GM12878 (cell line): ENCODE data around the gene MEX3C. TPM values are rescaled to one million over a fixed set of nuclear protein-coding genes. Genes with fewer than 3 reads are reported as not detected.

Source experiments
- ATAC-seq: fragments of 200-7000 bp; cut with Tn5 transposase; 3 replicates; pipeline ENCODE4 v1.9.1; 2020; ENCODE audit warnings: mild to moderate bottlenecking, moderate library complexity
- BruUV-seq: library from RNA; stranded (reverse); fragments of 400-500 nt; replicated peaks from 2 replicates; lab custom pipeline; 2021; lab: Mats Ljungman, UMichigan
- CTCF ChIA-PET: fragments of 300-600 bp; sonication (Branson Sonifier 250); formaldehyde crosslinking; extraction: SDS; loops from one replicate; lab custom pipeline; 2021; ENCODE audit warnings: inconsistent platforms; lab: Yijun Ruan, JAX
- POLR2A ChIA-PET: fragments of 350-600 bp; formaldehyde crosslinking; extraction: SDS; loops from one replicate; lab custom pipeline; 2021; ENCODE audit warnings: inconsistent platforms; lab: Charles Lee
- RAD21 ChIA-PET: fragments of 300-600 bp; sonication (Branson Sonifier 250); formaldehyde crosslinking; loops from one replicate; lab custom pipeline; 2023; ENCODE audit warnings: antibody characterized with exemption; ENCODE audit not compliant: unreplicated experiment; lab: Charles Lee
- SMC1A ChIA-PET: fragments of 300-600 bp; sonication (Branson Sonifier 250); formaldehyde crosslinking; loops from one replicate; lab custom pipeline; 2023; ENCODE audit not compliant: unreplicated experiment, uncharacterized antibody; lab: Charles Lee
- DNase-seq: peaks from one replicate; pipeline ENCODE4 v3.0.0-alpha.2; 2011; ENCODE audit warnings: low read depth, low spot score
- FAIRE-seq: peaks from 3 replicates; lab custom pipeline; 2011; peaks lifted over from hg19 to GRCh38; lab: Jason Lieb, UNC
- H2AFZ ChIP-seq: 2 replicates; pipeline ENCODE4 v1.6.0; 2011; ENCODE audit warnings: low read depth, low read length, control low read depth; ENCODE audit not compliant: control insufficient read depth
- H3K27ac ChIP-seq: 2 replicates; pipeline ENCODE4 v1.5.1; 2011; ENCODE audit warnings: control low read depth; ENCODE audit not compliant: control insufficient read depth, insufficient read depth
- H3K27me3 ChIP-seq, 2 experiments: replicated peaks in 1 of 2; 2 replicates each; pipeline versions ENCODE4 v1.6.0 to v1.6.1; 2011; ENCODE audit warnings: low read length in 1 of 2; ENCODE audit not compliant: control insufficient read depth in 2 of 2, insufficient read depth in 2 of 2
- H3K36me3 ChIP-seq, 2 experiments: 2 replicates each; pipeline ENCODE4 v1.5.1; 2011; ENCODE audit warnings: low read length in 1 of 2; ENCODE audit not compliant: control insufficient read depth in 2 of 2, insufficient read depth in 2 of 2
- H3K4me1 ChIP-seq: 2 replicates; pipeline ENCODE4 v1.6.1; 2011; ENCODE audit warnings: mild to moderate bottlenecking, low read length, moderate library complexity, mixed read lengths; ENCODE audit not compliant: control insufficient read depth, insufficient read depth
- H3K4me2 ChIP-seq: 2 replicates; pipeline ENCODE4 v1.6.0; 2011; ENCODE audit warnings: control low read depth; ENCODE audit not compliant: control insufficient read depth, insufficient read depth
- H3K4me3 ChIP-seq: fragments of 200-600 bp; sonication (generic); 2 replicates; pipeline ENCODE4 v1.5.1; 2016
- H3K79me2 ChIP-seq: 2 replicates; pipeline ENCODE4 v1.6.0; 2011; ENCODE audit warnings: low read length; ENCODE audit not compliant: control insufficient read depth, insufficient read depth
- H3K9ac ChIP-seq: 2 replicates; pipeline ENCODE4 v1.8.0; 2011; ENCODE audit warnings: low read length, control low read depth, mixed read lengths; ENCODE audit not compliant: control insufficient read depth, insufficient read depth
- H3K9me3 ChIP-seq: replicated peaks from 3 replicates; pipeline ENCODE4 v1.5.1; 2011; ENCODE audit warnings: mild to moderate bottlenecking, low read length; ENCODE audit not compliant: control insufficient read depth, insufficient read depth
- H4K20me1 ChIP-seq: 2 replicates; pipeline ENCODE4 v1.6.0; 2011; ENCODE audit not compliant: control insufficient read depth, insufficient read depth
- BRCA1 ChIP-seq: IDR thresholded peaks from 2 replicates; pipeline ENCODE4 v1.6.1; 2011; ENCODE audit warnings: low read depth, low read length, improper control_type of control experiment
- CEBPB ChIP-seq, 2 experiments: fragments of 150-350 bp in 1 of 2; IDR thresholded peaks; 2 replicates each; pipeline ENCODE4 v1.6.1; 2012 to 2014; ENCODE audit warnings: low read depth in 2 of 2, low read length in 2 of 2, borderline replicate concordance in 1 of 2, inconsistent platforms in 1 of 2
- CREM ChIP-seq: IDR thresholded peaks from 2 replicates; pipeline ENCODE4 v1.6.1; 2014; ENCODE audit warnings: antibody characterized with exemption, low read depth
- E2F8 ChIP-seq: fragments of 450-650 bp; IDR thresholded peaks from 2 replicates; pipeline ENCODE4 v1.6.1; 2018; ENCODE audit warnings: mild to moderate bottlenecking, low read depth, moderate library complexity; ENCODE audit not compliant: partially characterized antibody
- EED ChIP-seq: sonication (generic); IDR thresholded peaks from 2 replicates; pipeline ENCODE4 v1.6.1; 2016; ENCODE audit warnings: antibody characterized with exemption, low read depth
- ETV6 ChIP-seq, 2 experiments: fragments of 450-650 bp in 1 of 2; IDR thresholded peaks in 1 of 2; conservative IDR thresholded peaks in 1 of 2; 2 replicates each; pipeline ENCODE4 v1.6.1; 2014; ENCODE audit warnings: antibody characterized with exemption in 1 of 2, borderline replicate concordance in 1 of 2, low read depth in 1 of 2, mild to moderate bottlenecking in 1 of 2, moderate library complexity in 1 of 2
- IKZF1 ChIP-seq: fragments of 450-650 bp; conservative IDR thresholded peaks from 2 replicates; pipeline ENCODE4 v1.6.1; 2017; ENCODE audit warnings: antibody characterized with exemption, mild to moderate bottlenecking
- JUNB ChIP-seq: IDR thresholded peaks from 2 replicates; pipeline ENCODE4 v1.6.1; 2016; ENCODE audit warnings: antibody characterized with exemption, mild to moderate bottlenecking
- JUND ChIP-seq: IDR thresholded peaks from 2 replicates; pipeline ENCODE4 v1.6.1; 2012; ENCODE audit warnings: low read depth, mild to moderate bottlenecking, low read length, improper control_type of control experiment, moderate library complexity
- MEF2B ChIP-seq: fragments of 450-650 bp; IDR thresholded peaks from 2 replicates; pipeline ENCODE4 v1.6.1; 2018; ENCODE audit warnings: mild to moderate bottlenecking, moderate library complexity; ENCODE audit not compliant: partially characterized antibody, poor library complexity, severe bottlenecking
- MTA2 ChIP-seq: fragments of 450-650 bp; IDR thresholded peaks from 2 replicates; pipeline ENCODE4 v1.6.1; 2016; ENCODE audit warnings: low read depth, mild to moderate bottlenecking, moderate library complexity
- NFYA ChIP-seq: IDR thresholded peaks from 2 replicates; pipeline ENCODE4 v1.6.1; 2011; ENCODE audit warnings: low read depth, mild to moderate bottlenecking, low read length, improper control_type of control experiment, borderline replicate concordance
- RELA ChIP-seq: fragments of 450-650 bp; IDR thresholded peaks from 2 replicates; pipeline ENCODE4 v1.8.0; 2014; ENCODE audit warnings: borderline replicate concordance; ENCODE audit not compliant: partially characterized antibody
- RUNX3 ChIP-seq: IDR thresholded peaks from 2 replicates; pipeline ENCODE4 v1.6.1; 2012; ENCODE audit warnings: low read length, inconsistent platforms
- SMC3 ChIP-seq: IDR thresholded peaks from 2 replicates; pipeline ENCODE4 v1.6.1; 2011; ENCODE audit warnings: low read length, improper control_type of control experiment, borderline replicate concordance
- TARDBP ChIP-seq: IDR thresholded peaks from 2 replicates; pipeline ENCODE4 v1.6.1; 2016; ENCODE audit warnings: borderline replicate concordance
- WRNIP1 ChIP-seq: IDR thresholded peaks from 2 replicates; pipeline ENCODE4 v1.6.1; 2011; ENCODE audit warnings: low read depth, low read length, improper control_type of control experiment, borderline replicate concordance
- WGBS: methylation state at CpG from one replicate; pipeline ENCODE4 v1.1.6; 2016; ENCODE audit warnings: low lambda C conversion rate; ENCODE audit not compliant: insufficient replicate concordance, insufficient coverage; ENCODE audit errors: missing lambda C conversion rate; 5-methylcytosine and 5-hydroxymethylcytosine counted together
- in situ Hi-C: fragments of 300-500 bp; cut with MboI; formaldehyde crosslinking; loops from 9 replicates; pipeline ENCODE4 v1.14.3; 2018; ENCODE audit warnings: mixed read lengths
- intact Hi-C: fragments of 100-400 bp; cut with micrococcal nuclease; formaldehyde crosslinking; loops from one replicate; pipeline ENCODE4 v1.14.2; 2022; ENCODE audit not compliant: unreplicated experiment
- polyA plus RNA-seq, 11 experiments: library from polyadenylated mRNA; depleted of rRNA in 4 of 11; unstranded in 6 of 11; stranded (reverse) in 5 of 11; fragments of >200 nt; fragmentation: Nextera tagmentation in 4 of 11; fragmentation: Illumina TruSeq in 1 of 11; extraction: Ambion mirVana in 4 of 11; extraction: Trizol in 1 of 11; gene quantifications; 1 replicate in 1 of 11; 2 replicates in 10 of 11; pipeline versions ENCODE4 v1.2.1 to v1.2.3, GENCODE V29; 2011 to 2016; ENCODE audit warnings: inconsistent platforms in 2 of 11, missing spikeins in 2 of 11, low read depth in 1 of 11
- total RNA-seq, 4 experiments: library from RNA; depleted of rRNA in 3 of 4; stranded (reverse); fragments of >200 nt in 3 of 4; fragmentation: Illumina TruSeq in 1 of 4; extraction: Trizol in 1 of 4; gene quantifications; 2 replicates each; pipeline versions ENCODE4 v1.2.1 to v1.2.3, GENCODE V29; 2013 to 2021

The MEX3C gene
- total and polyA plus RNA-seq, 10 of the 15 experiments (the other 5 are each of a cell fraction or from before 2014, with no cell fraction given): 6.7 to 48.8 (median 21.3) TPM

GRCh38 chr18:51134721-51135120 lies 62.8 kb downstream of the MEX3C start:
- no peaks in the 10 kb centered on the region for H3K9me3 ChIP-seq
- BruUV-seq: no TSS peak
- H3K4me3 ChIP-seq: no peak overlapping the region
- H4K20me1 ChIP-seq: no peaks in the 10 kb centered on the region
- ChIA-PET RAD21 (interaction anchor here (0.7 to 1.1 kb wide), 2 partner anchors 74 to 363 kb away, joined by 4 read pairs; no protein-coding TSS in a partner anchor), POLR2A (interaction anchor here (0.6 kb wide), 1 partner anchor 91 kb away, joined by 6 read pairs; no protein-coding TSS in a partner anchor), CTCF (interaction anchor here (0.7 kb wide), 1 partner anchor 257 kb away, joined by 3 read pairs; no protein-coding TSS in a partner anchor), SMC1A (interaction anchor here (0.6 to 2.1 kb wide), 4 partner anchors 37 to 955 kb away, joined by 3 to 6 read pairs (median 3); no protein-coding TSS in a partner anchor)
- H3K27me3 ChIP-seq: no peaks in the 10 kb centered on the region
- no peak overlapping the region for H3K4me2 ChIP-seq
- DNase-seq (no peak), FAIRE-seq (no peak), ATAC-seq (no peak)
- no peaks in the 10 kb centered on the region for H3K4me1 ChIP-seq
- H3K27ac ChIP-seq: no peak overlapping the region
- WGBS: 77% methylated on average over 4 of the region's 4 CpGs
- no peaks in the 10 kb centered on the region for H3K79me2 ChIP-seq
- intact Hi-C loops: no loop called here
- no peak overlapping the region for H2AFZ ChIP-seq
- H3K36me3 ChIP-seq: no peaks in the 10 kb centered on the region
- TF ChIP-seq WRNIP1: no peak
- no peak for TF ChIP-seq TARDBP
- no peak for TF ChIP-seq JUND
- no peak for TF ChIP-seq ETV6 (conservative IDR thresholded peaks at IDR 0.05 in 1 of 2, IDR thresholded peaks at IDR 0.05 in 1 of 2; ENCODE audit: borderline replicate concordance in 1 of 2, low read depth in 1 of 2)
- no peak for TF ChIP-seq CREM
- no peak for TF ChIP-seq RUNX3
- TF ChIP-seq BRCA1: no peak
- TF ChIP-seq CEBPB (IDR thresholded peaks at IDR 0.05; ENCODE audit: borderline replicate concordance in 1 of 2, low read depth in 2 of 2, low read length in 2 of 2): no peak
- TF ChIP-seq EED: no peak
- no peak for TF ChIP-seq SMC3
- TF ChIP-seq MTA2: no peak
- no peak for TF ChIP-seq MEF2B
- TF ChIP-seq NFYA: no peak
- no peak for TF ChIP-seq RELA
- no peak for TF ChIP-seq JUNB
- TF ChIP-seq IKZF1: no peak
- TF ChIP-seq E2F8: no peak
- in situ Hi-C loops: no loop called here
- H3K9ac ChIP-seq: no peak overlapping the region
